Globus pallidus (tissue), 1 donor: ENCODE measurements around the gene BCAM.
"Not testable (repeated sequence)": the region's sequence is repeated elsewhere in the genome, so short reads cannot be mapped to it uniquely, and the experiment has no call there.

Source experiments
- DNase-seq: peaks from one replicate; pipeline ENCODE4 v3.0.0-alpha.2; 2015; ENCODE audit warnings: low spot score

The BCAM gene

GRCh38 chr19:44808463-44809371 is at the start of gene BCAM:
TSS of gene BCAM (plus strand) at chr19:44809103. CDS start at chr19:44809125, 22 bp downstream.
- peak; percentile 39 for DNase-seq

GRCh38 chr19:44762038-44762437 is 46.9 kb upstream of the BCAM start:
- DNase-seq, result no peak

- no peak for DNase-seq
Measured at GRCh38 chr19:44765033-44765948, 43.6 kb upstream of the BCAM start.

- DNase-seq, result no peak
Measured at GRCh38 chr19:44765949-44766335, 43.0 kb upstream of the BCAM start.

GRCh38 chr19:44767295-44768180 is 41.4 kb upstream of the BCAM start:
- DNase-seq, result no peak

- peak; percentile 54 for DNase-seq
Measured at GRCh38 chr19:44770550-44771257, 38.2 kb upstream of the BCAM start.

- DNase-seq, result not testable (repeated sequence)
Measured at GRCh38 chr19:44772144-44772543, 36.8 kb upstream of the BCAM start.

- no peak for DNase-seq
Measured at GRCh38 chr19:44772959-44773358, 35.9 kb upstream of the BCAM start.

GRCh38 chr19:44775676-44776240 is 33.1 kb upstream of the BCAM start:
- no peak for DNase-seq

- no peak for DNase-seq
Measured at GRCh38 chr19:44776402-44777096, 32.4 kb upstream of the BCAM start.

GRCh38 chr19:44777715-44778347 is 31.1 kb upstream of the BCAM start, which contains the start of gene CBLC:
TSS of gene CBLC (plus strand) at chr19:44777890. CDS start at chr19:44777932, 42 bp downstream.
- DNase-seq, result no peak

GRCh38 chr19:44779150-44779549 is 29.8 kb upstream of the BCAM start:
- no peak for DNase-seq

GRCh38 chr19:44781694-44782093 is 27.2 kb upstream of the BCAM start:
- not testable (repeated sequence) for DNase-seq

GRCh38 chr19:44782729-44783128 is 26.2 kb upstream of the BCAM start:
- no peak for DNase-seq

- DNase-seq, result no peak
Measured at GRCh38 chr19:44783545-44783944, 25.4 kb upstream of the BCAM start.

GRCh38 chr19:44785271-44785670 is 23.6 kb upstream of the BCAM start:
- DNase-seq, result no peak

GRCh38 chr19:44785993-44786392 is 22.9 kb upstream of the BCAM start:
- DNase-seq, result no peak

- DNase-seq, result no peak
Measured at GRCh38 chr19:44788971-44789370, 19.9 kb upstream of the BCAM start.

GRCh38 chr19:44789943-44790483 is 18.9 kb upstream of the BCAM start:
- DNase-seq, result no peak
